Right renal cortex interstitium (tissue), 3 donors: ENCODE data around the gene NKIRAS2. TPM values are rescaled to one million over a fixed set of nuclear protein-coding genes. Genes with fewer than 3 reads are reported as not detected.
A peak's percentile ranks its signal among the peaks of the same experiment; 100 is the strongest.
"Not testable (repeated sequence)": the region's sequence is repeated elsewhere in the genome, so short reads cannot be mapped to it uniquely, and the experiment has no call there.

Experiments used
- DNase-seq, 3 donors: peaks; one replicate each; pipeline ENCODE4 v3.0.0-alpha.2; 2013; ENCODE audit warnings: low read depth in 3 of 3, low spot score in 2 of 3
- polyA plus RNA-seq, 3 donors: library from polyadenylated mRNA; unstranded; fragments of 120-200 nt; gene quantifications; one replicate each; pipeline ENCODE4 v1.2.1, GENCODE V29; 2013; ENCODE audit not compliant: insufficient read length in 3 of 3

The NKIRAS2 gene
- polyA plus RNA-seq, 3 donors: 42.9 to 49.9 (median 49.0) TPM

GRCh38 chr17:41996855-41997164, 23.1 kb upstream of the NKIRAS2 start:
- no peak for DNase-seq

GRCh38 chr17:41998497-41998896, 21.4 kb upstream of the NKIRAS2 start:
- DNase-seq: no peak

GRCh38 chr17:42000413-42001133, 19.3 kb upstream of the NKIRAS2 start:
- DNase-seq: no peak

GRCh38 chr17:42001729-42002128, 18.2 kb upstream of the NKIRAS2 start:
- DNase-seq: no peak

GRCh38 chr17:42002175-42002791, 17.6 kb upstream of the NKIRAS2 start:
- DNase-seq: no peak

GRCh38 chr17:42002792-42003301, 17.0 kb upstream of the NKIRAS2 start:
- no peak for DNase-seq

GRCh38 chr17:42005166-42005565, 14.7 kb upstream of the NKIRAS2 start:
- no peak for DNase-seq

GRCh38 chr17:42009170-42009569, 10.7 kb upstream of the NKIRAS2 start:
- no peak for DNase-seq

- DNase-seq: not testable (repeated sequence)
These were observed 9.6 kb upstream of the NKIRAS2 start for GRCh38 chr17:42010266-42010680.

GRCh38 chr17:42010898-42011516, 8.9 kb upstream of the NKIRAS2 start:
- DNase-seq: no peak

GRCh38 chr17:42012363-42012762, 7.5 kb upstream of the NKIRAS2 start:
- not testable (repeated sequence) for DNase-seq

- not testable (repeated sequence) for DNase-seq
These were observed 6.2 kb upstream of the NKIRAS2 start for GRCh38 chr17:42013740-42014139.

- no peak for DNase-seq
These were observed 3.5 kb upstream of the NKIRAS2 start for GRCh38 chr17:42016411-42016831.

GRCh38 chr17:42016941-42017865, 2.7 kb upstream of the NKIRAS2 start, which contains the start of gene DNAJC7:
Gene DNAJC7 (minus strand): TSS chr17:42017439. CDS start chr17:42017416, 23 bp downstream.
- peak; percentile 78 to 87 (median 85) for DNase-seq

- DNase-seq: no peak
These were observed 2.1 kb upstream of the NKIRAS2 start for GRCh38 chr17:42017866-42018200.

GRCh38 chr17:42018339-42018738, 1.6 kb upstream of the NKIRAS2 start:
- no peak for DNase-seq

GRCh38 chr17:42018988-42019387, 902 bp upstream of the NKIRAS2 start:
- no peak for DNase-seq

- DNase-seq: not testable (repeated sequence)
These were observed 955 bp downstream of the NKIRAS2 start for GRCh38 chr17:42020845-42021244.

- no peak for DNase-seq
These were observed 3.8 kb downstream of the NKIRAS2 start for GRCh38 chr17:42023524-42024349.

GRCh38 chr17:42025191-42025579, 5.3 kb downstream of the NKIRAS2 start:
- no peak for DNase-seq
